Adrenal gland (tissue), 5 donors: ENCODE results near the gene GFRAL.

Experiments
- CTCF ChIP-seq, 6 experiments: fragments of 450-650 bp in 4 of 6; fragments of 200-600 bp in 2 of 6; sonication (generic) in 1 of 6; IDR thresholded peaks; 1 replicate in 5 of 6; 2 replicates in 1 of 6; pipeline versions ENCODE4 v1.5.1 to v1.8.0; 2016 to 2021; ENCODE audit warnings: antibody characterized with exemption in 6 of 6, mild to moderate bottlenecking in 2 of 6, moderate library complexity in 1 of 6
- POLR2A ChIP-seq, 2 donors: fragments of 450-650 bp; IDR thresholded peaks; one replicate each; pipeline ENCODE4 v1.6.1; 2017; ENCODE audit warnings: antibody characterized with exemption in 2 of 2, mild to moderate bottlenecking in 2 of 2, moderate library complexity in 1 of 2
- donor health status: DM: no; HTN: no; CAD: no.

GRCh38 chr6:55379471-55379870 is 52.2 kb downstream of the GFRAL start:
- TF ChIP-seq CTCF (IDR thresholded peaks at IDR 0.05) (no peak), POLR2A (IDR thresholded peaks at IDR 0.05) (no peak)
